IMR-90 (cell line): ENCODE measurements around the gene CEBPE. TPM values are rescaled to one million over a fixed set of nuclear protein-coding genes. Genes with fewer than 3 reads are reported as not detected.

Experiments used
- ATAC-seq: fragments of 200-7000 bp; cut with Tn5 transposase; 2 replicates; pipeline ENCODE4 v1.9.1; 2020; ENCODE audit warnings: low read depth, mild to moderate bottlenecking, moderate library complexity
- BruUV-seq: library from RNA; stranded (reverse); fragments of 400-500 nt; replicated peaks from 2 replicates; lab custom pipeline; 2021; lab: Mats Ljungman, UMichigan
- CTCF ChIA-PET: fragments of 300-600 bp; formaldehyde crosslinking; extraction: SDS; loops from one replicate; lab custom pipeline; 2021; ENCODE audit warnings: antibody characterized with exemption; lab: Yijun Ruan, JAX
- POLR2A ChIA-PET: fragments of 300-600 bp; sonication (Branson Sonifier 250); formaldehyde crosslinking; loops from one replicate; lab custom pipeline; 2022; ENCODE audit warnings: antibody characterized with exemption; ENCODE audit not compliant: unreplicated experiment; lab: Charles Lee
- DNase-seq: peaks from one replicate; pipeline ENCODE4 v3.0.0; 2013
- H2AFZ ChIP-seq: replicated peaks from 2 replicates; pipeline ENCODE3; 2013; ENCODE audit warnings: low read length, mild to moderate bottlenecking; ENCODE audit not compliant: poor library complexity
- H2AK5ac ChIP-seq: 2 replicates; pipeline ENCODE4 v1.6.1; 2013; ENCODE audit warnings: low read depth, low read length, inconsistent platforms
- H2AK9ac ChIP-seq: replicated peaks from 2 replicates; pipeline ENCODE3; 2013; ENCODE audit warnings: mild to moderate bottlenecking, low read depth, low read length, moderate library complexity; ENCODE audit not compliant: poor library complexity
- H2BK120ac ChIP-seq: 2 replicates; pipeline ENCODE4 v1.6.1; 2013; ENCODE audit warnings: low read depth, low read length, inconsistent platforms
- H2BK15ac ChIP-seq: 3 replicates; pipeline ENCODE4 v1.6.1; 2013; ENCODE audit warnings: low read depth, low read length, inconsistent platforms
- H2BK20ac ChIP-seq: 2 replicates; pipeline ENCODE4 v1.6.1; 2013; ENCODE audit warnings: low read depth, mild to moderate bottlenecking, inconsistent platforms, low read length, moderate library complexity
- H2BK5ac ChIP-seq: 2 replicates; pipeline ENCODE4 v1.6.1; 2013; ENCODE audit warnings: mild to moderate bottlenecking, low read depth, low read length, inconsistent platforms; ENCODE audit not compliant: poor library complexity, severe bottlenecking
- H3K14ac ChIP-seq: replicated peaks from 2 replicates; pipeline ENCODE4 v1.6.1; 2013; ENCODE audit warnings: low read depth, low read length, inconsistent platforms
- H3K18ac ChIP-seq: 2 replicates; pipeline ENCODE4 v1.6.1; 2013; ENCODE audit warnings: low read depth, low read length, control low read depth
- H3K23ac ChIP-seq: 2 replicates; pipeline ENCODE4 v1.6.1; 2013; ENCODE audit warnings: low read depth, low read length, inconsistent platforms
- H3K27ac ChIP-seq: 2 replicates; pipeline ENCODE4 v1.5.1; 2013; ENCODE audit warnings: mild to moderate bottlenecking, control low read depth, low read length; ENCODE audit not compliant: insufficient read depth
- H3K27me3 ChIP-seq: 2 replicates; pipeline ENCODE4 v1.6.1; 2013; ENCODE audit warnings: low read length; ENCODE audit not compliant: control insufficient read depth, insufficient read depth
- H3K36me3 ChIP-seq: 2 replicates; pipeline ENCODE4 v1.6.1; 2013; ENCODE audit warnings: low read length, mixed read lengths; ENCODE audit not compliant: control insufficient read depth, insufficient read depth
- H3K4ac ChIP-seq: 2 replicates; pipeline ENCODE4 v1.6.1; 2013; ENCODE audit warnings: low read depth, low read length, inconsistent platforms
- H3K4me1 ChIP-seq: 2 replicates; pipeline ENCODE4 v1.6.1; 2013; ENCODE audit warnings: low read length, mixed read lengths; ENCODE audit not compliant: control insufficient read depth, insufficient read depth
- H3K4me2 ChIP-seq: 2 replicates; pipeline ENCODE4 v1.6.1; 2013; ENCODE audit warnings: low read depth, mild to moderate bottlenecking, control low read depth, low read length, moderate library complexity
- H3K4me3 ChIP-seq: 2 replicates; pipeline ENCODE4 v1.5.1; 2013; ENCODE audit warnings: low read depth, mild to moderate bottlenecking, control low read depth, low read length, moderate library complexity; ENCODE audit not compliant: insufficient read depth
- H3K56ac ChIP-seq: 2 replicates; pipeline ENCODE4 v1.6.1; 2013; ENCODE audit warnings: low read length, inconsistent platforms; ENCODE audit not compliant: insufficient read depth; ENCODE audit errors: extremely low read depth
- H3K79me1 ChIP-seq, 2 experiments: 2 replicates each; pipeline ENCODE4 v1.6.1; 2013; ENCODE audit warnings: low read length in 2 of 2, inconsistent platforms in 1 of 2, low read depth in 1 of 2
- H3K9ac ChIP-seq: 2 replicates; pipeline ENCODE4 v1.6.1; 2013; ENCODE audit warnings: low read depth, low read length, control low read depth
- H3K9me1 ChIP-seq: 2 replicates; pipeline ENCODE4 v1.6.1; 2013; ENCODE audit warnings: low read length, inconsistent platforms; ENCODE audit not compliant: insufficient read depth
- H3K9me3 ChIP-seq: 2 replicates; pipeline ENCODE4 v1.6.1; 2013; ENCODE audit warnings: low read length; ENCODE audit not compliant: control insufficient read depth, insufficient read depth
- H4K20me1 ChIP-seq: 2 replicates; pipeline ENCODE4 v1.6.1; 2013; ENCODE audit warnings: low read length, inconsistent platforms; ENCODE audit not compliant: insufficient read depth
- H4K5ac ChIP-seq: 2 replicates; pipeline ENCODE4 v1.6.1; 2013; ENCODE audit warnings: mild to moderate bottlenecking, low read depth, low read length, control low read depth
- H4K8ac ChIP-seq, 2 experiments: 2 replicates each; pipeline ENCODE4 v1.6.1; 2013; ENCODE audit warnings: low read depth in 2 of 2, low read length in 2 of 2, control low read depth in 1 of 2, inconsistent platforms in 1 of 2
- H4K91ac ChIP-seq: 2 replicates; pipeline ENCODE4 v1.6.1; 2013; ENCODE audit warnings: low read depth, low read length, inconsistent platforms; ENCODE audit not compliant: insufficient read depth
- CHD1 ChIP-seq: IDR thresholded peaks from 2 replicates; pipeline ENCODE4 v1.6.1; 2012; ENCODE audit warnings: low read depth, low read length, improper control_type of control experiment
- MAZ ChIP-seq: IDR thresholded peaks from 2 replicates; pipeline ENCODE4 v1.6.1; 2012; ENCODE audit warnings: low read depth, mild to moderate bottlenecking, low read length, improper control_type of control experiment, moderate library complexity, borderline replicate concordance
- POLR2A ChIP-seq: IDR thresholded peaks from 2 replicates; pipeline ENCODE4 v1.6.1; 2012; ENCODE audit warnings: mild to moderate bottlenecking, low read depth, low read length
- WGBS, 2 experiments: methylation state at CpG; one replicate each; pipeline versions ENCODE4 v1.1.5 to v1.1.7; 2013; ENCODE audit warnings: missing lambda C conversion rate in 2 of 2; ENCODE audit not compliant: insufficient read length in 1 of 2; ENCODE audit errors: extremely low coverage in 2 of 2; 5-methylcytosine and 5-hydroxymethylcytosine counted together
- dilution Hi-C: fragments of 300-500 bp; cut with HindIII; formaldehyde crosslinking; loops from one replicate; pipeline ENCODE4 v1.14.3; 2018; ENCODE audit warnings: low sequenced_read_pairs; ENCODE audit not compliant: unreplicated experiment
- in situ Hi-C: fragments of 300-500 bp; cut with MboI; formaldehyde crosslinking; loops from 3 replicates; pipeline ENCODE4 v1.14.3; 2019; ENCODE audit warnings: low sequenced_read_pairs, inconsistent platforms, mixed read lengths
- intact Hi-C: fragments of 100-400 bp; cut with micrococcal nuclease; formaldehyde crosslinking; loops from 2 replicates; pipeline ENCODE4 v1.10.0; 2022
- polyA plus RNA-seq, 3 experiments: library from polyadenylated mRNA; depleted of rRNA; stranded (reverse); fragments of >200 nt; gene quantifications; 2 replicates each; pipeline ENCODE4 v1.2.3, GENCODE V29; 2012; ENCODE audit warnings: low replicate concordance in 1 of 3
- total RNA-seq: library from RNA; depleted of rRNA; stranded (reverse); fragments of >200 nt; gene quantifications from 2 replicates; pipeline ENCODE4 v1.2.3, GENCODE V29; 2012
- TF ChIP-seq, protein P1 (sequence below): conservative IDR thresholded peaks from 2 replicates; pipeline ENCODE4 v1.5.1; 2012; ENCODE audit warnings: mild to moderate bottlenecking, low read depth, low read length, improper control_type of control experiment
- TF ChIP-seq, protein P2 (sequence below): fragments of 150-350 bp; IDR thresholded peaks from 2 replicates; pipeline ENCODE4 v1.6.1; 2017; ENCODE audit warnings: mild to moderate bottlenecking, antibody characterized with exemption, low read length, low read depth

Gene CEBPE
- total and polyA plus RNA-seq, 2 of the 4 experiments (the other 2 are of a cell fraction): 0.05 TPM; not detected in 1

DNA sequence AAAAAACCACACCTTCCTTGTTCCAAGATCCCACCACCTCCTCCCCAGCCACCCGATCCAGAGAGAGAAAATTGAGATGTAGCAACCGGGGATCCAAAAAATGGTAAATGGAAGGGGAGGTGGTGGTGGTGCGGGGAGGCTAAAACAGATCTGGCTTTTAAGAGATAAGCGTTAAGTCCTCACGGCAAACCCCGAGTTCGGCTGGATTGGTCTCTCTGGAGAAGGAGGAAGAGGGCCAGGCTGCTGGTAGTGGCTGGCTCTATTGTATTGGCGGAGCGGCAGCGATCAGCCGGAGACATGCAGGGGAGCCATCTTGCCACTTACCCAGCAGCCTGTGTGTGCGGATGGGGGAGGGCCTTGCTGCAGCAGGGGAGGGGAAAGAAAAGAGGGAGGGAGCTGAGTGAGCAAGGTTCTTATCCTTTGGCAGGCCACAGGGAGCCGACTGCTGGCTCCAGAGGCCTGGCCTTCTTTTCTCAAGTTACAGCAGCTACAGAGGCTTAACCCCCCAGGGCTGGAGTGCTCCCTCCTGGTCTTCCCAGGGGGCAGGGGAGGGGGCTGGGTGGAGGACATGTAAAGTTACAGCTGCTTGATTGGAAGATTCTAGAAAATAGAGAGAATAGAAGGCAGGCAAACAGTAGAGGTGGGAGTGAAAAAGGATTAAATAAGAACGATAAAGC lies 47.7 kb downstream of the CEBPE start:
- Histone ChIP-seq H3K4me2 (peak overlapping the region; percentile 93), H4K91ac (peak overlapping the region; percentile 90), H4K8ac (peak overlapping the region; percentile 72 to 94), H4K5ac (peak overlapping the region; percentile 21; the same call in 1 of the 2 replicates), H3K9me3 (no peaks in the 10 kb centered on the region), H3K27ac (peak overlapping the region; percentile 82), H4K20me1 (peaks cover 43% of the 10 kb centered on the region), H3K14ac (peak overlapping the region; percentile 97), H3K23ac (peak overlapping the region; percentile 94), H3K79me1 (peaks cover 11 to 65% of the 10 kb centered on the region in 2 experiments), H2BK20ac (no peak overlapping the region), H3K4me1 (peaks cover 13% of the 10 kb centered on the region), H3K9ac (peak overlapping the region; percentile 82), H2AK9ac (peak overlapping the region; percentile 99), H2BK5ac (peak overlapping the region; percentile 67), H3K4ac (peak overlapping the region; percentile 95), H2BK120ac (peak overlapping the region; percentile 50), H3K56ac (peak overlapping the region; percentile 97), H3K9me1 (peaks cover 3% of the 10 kb centered on the region; the same call in 1 of the 2 replicates), H2AK5ac (peak overlapping the region; percentile 96), H3K4me3 (peak overlapping the region; percentile 55), H2BK15ac (peak overlapping the region; percentile 33; the same call in 1 of the 3 replicates), H2AFZ (peak overlapping the region; percentile 68), H3K18ac (peak overlapping the region; percentile 36; the same call in 1 of the 2 replicates), H3K27me3 (no peaks in the 10 kb centered on the region), H3K36me3 (peaks cover 38% of the 10 kb centered on the region)
- peak; percentile 92 for ATAC-seq
- dilution Hi-C loops: no loop called here
- in situ Hi-C loops: no loop called here
- TF ChIP-seq, protein P1, sequence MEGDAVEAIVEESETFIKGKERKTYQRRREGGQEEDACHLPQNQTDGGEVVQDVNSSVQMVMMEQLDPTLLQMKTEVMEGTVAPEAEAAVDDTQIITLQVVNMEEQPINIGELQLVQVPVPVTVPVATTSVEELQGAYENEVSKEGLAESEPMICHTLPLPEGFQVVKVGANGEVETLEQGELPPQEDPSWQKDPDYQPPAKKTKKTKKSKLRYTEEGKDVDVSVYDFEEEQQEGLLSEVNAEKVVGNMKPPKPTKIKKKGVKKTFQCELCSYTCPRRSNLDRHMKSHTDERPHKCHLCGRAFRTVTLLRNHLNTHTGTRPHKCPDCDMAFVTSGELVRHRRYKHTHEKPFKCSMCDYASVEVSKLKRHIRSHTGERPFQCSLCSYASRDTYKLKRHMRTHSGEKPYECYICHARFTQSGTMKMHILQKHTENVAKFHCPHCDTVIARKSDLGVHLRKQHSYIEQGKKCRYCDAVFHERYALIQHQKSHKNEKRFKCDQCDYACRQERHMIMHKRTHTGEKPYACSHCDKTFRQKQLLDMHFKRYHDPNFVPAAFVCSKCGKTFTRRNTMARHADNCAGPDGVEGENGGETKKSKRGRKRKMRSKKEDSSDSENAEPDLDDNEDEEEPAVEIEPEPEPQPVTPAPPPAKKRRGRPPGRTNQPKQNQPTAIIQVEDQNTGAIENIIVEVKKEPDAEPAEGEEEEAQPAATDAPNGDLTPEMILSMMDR: no peak
- TF ChIP-seq CHD1 (peak; percentile 84; the same call in 1 of the 2 replicates), MAZ (peak; percentile 92; the same call in 1 of the 2 replicates), POLR2A (peak; percentile 56)
- TF ChIP-seq, protein P2, sequence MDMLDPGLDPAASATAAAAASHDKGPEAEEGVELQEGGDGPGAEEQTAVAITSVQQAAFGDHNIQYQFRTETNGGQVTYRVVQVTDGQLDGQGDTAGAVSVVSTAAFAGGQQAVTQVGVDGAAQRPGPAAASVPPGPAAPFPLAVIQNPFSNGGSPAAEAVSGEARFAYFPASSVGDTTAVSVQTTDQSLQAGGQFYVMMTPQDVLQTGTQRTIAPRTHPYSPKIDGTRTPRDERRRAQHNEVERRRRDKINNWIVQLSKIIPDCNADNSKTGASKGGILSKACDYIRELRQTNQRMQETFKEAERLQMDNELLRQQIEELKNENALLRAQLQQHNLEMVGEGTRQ: no peak
- peak; percentile 94 for DNase-seq
- WGBS, 2 experiments: 0 to 100% methylated on average over 1 to 6 of the region's 14 CpGs
- POLR2A ChIA-PET: interaction anchor here (0.7 to 1.5 kb wide), 4 partner anchors 9 to 24 kb away, joined by 3 to 7 read pairs (median 4); no protein-coding TSS in a partner anchor
- intact Hi-C loops: no loop called here
- CTCF ChIA-PET: interaction anchor here (1.0 to 2.1 kb wide), 3 partner anchors 13 to 49 kb away, joined by 3 to 9 read pairs (median 3); partner anchors contain the start of genes ACIN1, C14orf119 and CDH24
- no TSS peak for BruUV-seq
